ENCODE results near the gene AP1B1. TPM values are rescaled to one million over a fixed set of nuclear protein-coding genes. Genes with fewer than 3 reads are reported as not detected.

The AP1B1 gene
- total and polyA plus RNA-seq, 8 donors = 32.5 to 99.1 (median 36.1) TPM

DNA sequence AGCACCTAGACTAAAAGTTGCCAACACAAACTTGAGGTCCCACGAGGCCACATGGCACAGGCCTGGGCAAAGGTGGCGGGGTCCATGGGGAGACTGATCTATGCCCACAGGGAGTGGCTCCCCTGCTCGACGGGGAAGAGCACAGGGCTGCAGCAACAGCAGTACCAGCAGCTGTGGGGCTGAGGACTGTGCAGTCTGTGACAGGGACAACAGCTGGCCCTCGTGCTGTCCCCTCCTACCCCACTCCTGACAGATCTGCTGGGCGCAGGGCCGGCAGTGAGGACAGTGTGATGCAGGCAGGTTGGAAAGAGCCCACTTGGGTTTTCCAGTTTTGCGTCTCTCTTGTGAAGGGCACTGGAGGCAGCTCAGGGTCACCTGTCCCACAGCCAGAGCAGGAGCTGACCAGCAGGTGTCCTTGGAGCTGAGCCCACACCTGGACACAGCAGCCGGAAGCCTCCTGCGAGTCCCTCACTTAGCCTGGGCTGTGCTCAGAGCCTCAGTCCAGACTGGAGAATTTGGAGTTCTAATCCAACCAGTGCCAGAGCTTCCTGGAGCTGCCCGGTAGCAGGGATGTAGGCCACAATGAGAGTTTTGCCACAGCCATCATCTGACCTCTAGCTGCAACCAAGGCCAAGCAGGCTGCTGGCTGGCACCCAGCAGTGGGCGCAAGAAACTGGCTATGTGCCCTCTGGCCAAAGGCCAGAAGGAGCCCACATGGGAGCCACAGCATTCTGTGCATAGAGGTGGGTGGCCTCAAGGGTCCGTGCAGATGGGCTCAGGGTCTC is 85.5 kb downstream of the AP1B1 start:
- Histone ChIP-seq H3K36me3 (peaks cover 11 to 44% of the 10 kb centered on the region in 2 donors), H3K4me3 (no peak overlapping the region), H3K4me1 (peaks cover 10 to 32% of the 10 kb centered on the region in 2 donors), H3K27me3 (peaks cover 0 to 29% of the 10 kb centered on the region in 2 donors), H3K9me3 (no peaks in the 10 kb centered on the region), H3K27ac (peak overlapping the region in 1 of 2 donors; percentile 25)
- intact Hi-C loops (cut with DNase I) = no loop called here
- TF ChIP-seq, protein P1, sequence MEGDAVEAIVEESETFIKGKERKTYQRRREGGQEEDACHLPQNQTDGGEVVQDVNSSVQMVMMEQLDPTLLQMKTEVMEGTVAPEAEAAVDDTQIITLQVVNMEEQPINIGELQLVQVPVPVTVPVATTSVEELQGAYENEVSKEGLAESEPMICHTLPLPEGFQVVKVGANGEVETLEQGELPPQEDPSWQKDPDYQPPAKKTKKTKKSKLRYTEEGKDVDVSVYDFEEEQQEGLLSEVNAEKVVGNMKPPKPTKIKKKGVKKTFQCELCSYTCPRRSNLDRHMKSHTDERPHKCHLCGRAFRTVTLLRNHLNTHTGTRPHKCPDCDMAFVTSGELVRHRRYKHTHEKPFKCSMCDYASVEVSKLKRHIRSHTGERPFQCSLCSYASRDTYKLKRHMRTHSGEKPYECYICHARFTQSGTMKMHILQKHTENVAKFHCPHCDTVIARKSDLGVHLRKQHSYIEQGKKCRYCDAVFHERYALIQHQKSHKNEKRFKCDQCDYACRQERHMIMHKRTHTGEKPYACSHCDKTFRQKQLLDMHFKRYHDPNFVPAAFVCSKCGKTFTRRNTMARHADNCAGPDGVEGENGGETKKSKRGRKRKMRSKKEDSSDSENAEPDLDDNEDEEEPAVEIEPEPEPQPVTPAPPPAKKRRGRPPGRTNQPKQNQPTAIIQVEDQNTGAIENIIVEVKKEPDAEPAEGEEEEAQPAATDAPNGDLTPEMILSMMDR (IDR thresholded peaks at IDR 0.05) = no peak
- ATAC-seq (no peak), DNase-seq (no peak)

DNA sequence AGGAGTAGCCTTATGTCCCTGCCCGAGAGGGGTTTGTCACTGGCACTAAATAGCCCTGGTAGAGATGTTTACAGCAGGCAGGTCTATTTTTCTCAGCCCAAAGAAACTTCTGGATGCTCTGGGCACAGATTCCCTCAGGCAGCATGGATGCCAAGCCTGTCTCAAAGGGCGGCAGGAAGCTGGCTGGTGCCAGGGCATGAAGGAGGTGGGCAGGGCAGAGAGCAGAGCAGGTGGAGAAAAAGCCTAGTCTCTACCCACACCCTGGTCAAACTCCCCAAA is 86.0 kb downstream of the AP1B1 start:
- DNase-seq (no peak), ATAC-seq (no peak)
- peaks cover 8 to 26% of the 10 kb centered on the region in 2 donors for H3K4me1 ChIP-seq
- peaks cover 13 to 49% of the 10 kb centered on the region in 2 donors for H3K36me3 ChIP-seq
- intact Hi-C loops (cut with DNase I) = no loop called here
- H3K4me3 ChIP-seq = no peak overlapping the region
- H3K27me3 ChIP-seq = peaks cover 0 to 25% of the 10 kb centered on the region in 2 donors
- TF ChIP-seq, protein P1 (IDR thresholded peaks at IDR 0.05) = no peak
- no peak overlapping the region for H3K27ac ChIP-seq
- no peaks in the 10 kb centered on the region for H3K9me3 ChIP-seq

DNA sequence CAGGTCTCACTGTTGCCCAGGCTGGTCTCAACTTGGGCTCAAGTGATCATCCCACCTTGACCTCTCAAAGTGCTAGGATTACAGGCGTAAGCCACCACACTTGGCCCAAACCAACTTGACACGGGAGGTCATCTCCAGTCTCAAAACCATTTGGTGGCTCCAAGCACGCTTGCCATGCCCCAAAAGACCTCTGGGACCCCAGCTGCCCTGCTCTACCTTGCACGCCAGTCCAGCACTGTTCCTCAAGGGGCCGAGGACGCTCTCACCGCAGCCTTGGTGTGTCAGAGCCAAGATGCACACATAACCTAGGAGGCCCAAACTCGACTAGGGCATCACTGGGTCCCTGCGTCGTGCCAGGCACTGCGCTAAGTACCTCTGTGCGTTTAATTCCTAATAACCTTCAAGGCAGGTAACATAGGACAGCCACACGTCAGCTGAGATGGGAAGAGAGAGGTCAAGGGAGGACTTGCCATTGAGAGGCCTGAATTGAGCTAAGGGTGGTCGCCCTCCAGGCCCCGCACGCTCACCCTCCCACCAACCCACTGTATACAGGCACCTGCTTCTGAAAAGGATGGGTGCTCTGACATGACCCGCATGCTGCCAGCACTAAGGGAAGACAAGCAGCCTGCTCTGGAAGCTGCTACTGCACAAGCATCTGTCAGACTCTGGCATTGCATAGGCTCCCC is 86.5 kb downstream of the AP1B1 start:
- peaks cover 0 to 21% of the 10 kb centered on the region in 2 donors for H3K27me3 ChIP-seq
- peaks cover 8 to 22% of the 10 kb centered on the region in 2 donors for H3K4me1 ChIP-seq
- no peaks in the 10 kb centered on the region for H3K9me3 ChIP-seq
- peaks cover 15 to 54% of the 10 kb centered on the region in 2 donors for H3K36me3 ChIP-seq
- DNase-seq (no peak), ATAC-seq (no peak)
- intact Hi-C loops (cut with DNase I) = no loop called here
- TF ChIP-seq, protein P1 (IDR thresholded peaks at IDR 0.05) = no peak
- H3K27ac ChIP-seq = no peak overlapping the region
- H3K4me3 ChIP-seq = no peak overlapping the region

DNA sequence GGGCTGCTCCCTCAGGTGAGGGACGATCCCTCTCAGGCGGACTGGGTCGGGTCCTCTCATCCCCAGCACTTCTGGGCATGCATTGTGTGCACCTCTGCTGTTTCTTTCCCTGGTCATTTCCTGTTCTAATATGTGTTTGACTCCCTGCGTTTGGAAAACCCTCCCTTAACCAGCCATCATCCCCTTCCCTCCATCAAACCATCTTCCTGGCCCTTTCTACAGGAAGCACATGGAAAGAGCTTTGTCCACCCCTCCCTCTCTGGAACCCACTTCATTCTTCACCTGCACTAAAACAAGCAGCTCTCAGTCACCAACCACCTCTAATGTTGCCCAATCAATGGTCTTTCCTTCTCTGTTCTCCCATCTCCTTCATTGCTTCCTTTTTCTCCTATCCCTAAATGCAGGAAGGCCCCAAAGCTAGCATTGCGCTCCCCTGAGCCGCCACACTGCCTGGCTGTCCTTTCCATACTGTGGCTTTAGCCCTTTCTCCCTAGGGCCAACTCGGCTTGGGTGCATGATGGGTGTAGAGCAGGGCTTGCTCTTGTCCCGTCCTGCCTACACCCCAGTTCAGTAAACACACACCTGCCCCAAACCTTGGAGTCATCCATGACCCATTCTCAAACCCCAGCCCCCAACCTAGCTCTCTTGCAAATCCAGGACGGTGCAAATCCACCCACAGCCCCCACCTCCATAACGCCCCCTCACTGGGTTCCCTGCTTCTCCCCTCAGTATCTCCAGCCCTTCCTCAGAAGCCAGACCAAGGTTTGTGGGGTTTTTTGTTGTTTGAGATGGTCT is 87.4 kb downstream of the AP1B1 start:
- H3K36me3 ChIP-seq = peaks cover 20 to 62% of the 10 kb centered on the region in 2 donors
- H3K27ac ChIP-seq = no peak overlapping the region
- intact Hi-C loops (cut with DNase I) = no loop called here
- peaks cover 0 to 12% of the 10 kb centered on the region in 2 donors for H3K27me3 ChIP-seq
- H3K4me3 ChIP-seq = no peak overlapping the region
- no peak for DNase-seq
- H3K4me1 ChIP-seq = peaks cover 8 to 13% of the 10 kb centered on the region in 2 donors
- ATAC-seq = no peak
- no peaks in the 10 kb centered on the region for H3K9me3 ChIP-seq
- TF ChIP-seq, protein P1 (IDR thresholded peaks at IDR 0.05) = no peak

- intact Hi-C loops (cut with DNase I) = no loop called here
Observed at GRCh38 chr22:29300467-29300806, 87.9 kb downstream of the AP1B1 start.

More at GRCh38 chr22:29300467-29300806, 87.9 kb downstream of the AP1B1 start:
- peaks cover 0 to 6% of the 10 kb centered on the region in 2 donors for H3K27me3 ChIP-seq
- TF ChIP-seq, protein P1 (IDR thresholded peaks at IDR 0.05) = no peak
- DNase-seq (no peak), ATAC-seq (no peak)
- H3K36me3 ChIP-seq = peaks cover 20 to 68% of the 10 kb centered on the region in 2 donors
- no peak overlapping the region for H3K4me3 ChIP-seq
- no peaks in the 10 kb centered on the region for H3K9me3 ChIP-seq
- peaks cover 8 to 9% of the 10 kb centered on the region in 2 donors for H3K4me1 ChIP-seq
- H3K27ac ChIP-seq = no peak overlapping the region
